ENCODE measurements around the gene F10.

- TF ChIP-seq ZC3H8 (IDR thresholded peaks at IDR 0.05) (no peak), SRF (CRISPR knock-in tag; IDR thresholded peaks at IDR 0.05) (no peak), EZH2 (IDR thresholded peaks at IDR 0.05; ENCODE audit: borderline replicate concordance, low read depth, low read length) (no peak), ETV5 (CRISPR knock-in tag; IDR thresholded peaks at IDR 0.05; ENCODE audit: low read depth) (no peak), GABPA (tag; conservative IDR thresholded peaks at IDR 0.05; ENCODE audit: low read depth) (no peak), TGIF2 (CRISPR knock-in tag; IDR thresholded peaks at IDR 0.05) (no peak), NKRF (IDR thresholded peaks at IDR 0.05; ENCODE audit: borderline replicate concordance) (no peak), CHD4 (IDR thresholded peaks at IDR 0.05; ENCODE audit: insufficient read depth, insufficient replicate concordance, low read depth, low read length, poor library complexity, severe bottlenecking) (no peak), FOXM1 (IDR thresholded peaks at IDR 0.05; ENCODE audit: low read depth) (no peak), FOXM1 (CRISPR knock-in tag; IDR thresholded peaks at IDR 0.05; ENCODE audit: low read depth) (no peak)
Observed at GRCh38 chr13:113113846-113114271, 8.7 kb upstream of the F10 start.

Data from K562 (cell line).